Stimulated activated CD8-positive, alpha-beta memory T cell treated with anti-CD3 and anti-CD28 coated beads, Interleukin-2, amount 100 ng/mL, for 48 hours (primary cell): ENCODE measurements around the gene TBC1D22B.
A peak's percentile ranks its signal among the peaks of the same experiment; 100 is the strongest.
"Not testable (repeated sequence)": the region's sequence is repeated elsewhere in the genome, so short reads cannot be mapped to it uniquely, and the experiment has no call there.

ENCODE experiments used
- DNase-seq, 2 donors: peaks; one replicate each; pipeline ENCODE4 v3.0.0-alpha.2; 2020; ENCODE audit warnings: low read depth in 2 of 2

TBC1D22B gene

DNA sequence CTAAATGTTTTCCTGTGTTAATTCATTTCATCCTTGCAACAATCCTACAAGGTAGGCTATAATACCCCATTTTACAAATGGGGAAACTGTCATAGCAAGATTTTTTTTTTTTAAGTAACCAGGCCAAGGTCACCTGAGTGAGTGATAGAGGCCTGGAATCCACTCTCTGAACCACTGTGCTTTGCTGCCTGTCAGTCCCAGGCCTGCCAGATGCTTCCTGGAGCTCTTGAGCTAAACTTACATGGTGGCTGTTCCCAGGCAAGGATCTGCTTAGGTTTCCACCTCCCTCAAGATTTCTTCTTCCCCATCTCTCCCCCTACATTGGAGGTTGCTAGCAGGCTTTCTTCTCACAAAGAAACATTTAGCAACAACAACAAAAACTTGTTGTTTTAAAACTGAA is 63.5 kb downstream of the TBC1D22B start:
- no peak for DNase-seq

DNA sequence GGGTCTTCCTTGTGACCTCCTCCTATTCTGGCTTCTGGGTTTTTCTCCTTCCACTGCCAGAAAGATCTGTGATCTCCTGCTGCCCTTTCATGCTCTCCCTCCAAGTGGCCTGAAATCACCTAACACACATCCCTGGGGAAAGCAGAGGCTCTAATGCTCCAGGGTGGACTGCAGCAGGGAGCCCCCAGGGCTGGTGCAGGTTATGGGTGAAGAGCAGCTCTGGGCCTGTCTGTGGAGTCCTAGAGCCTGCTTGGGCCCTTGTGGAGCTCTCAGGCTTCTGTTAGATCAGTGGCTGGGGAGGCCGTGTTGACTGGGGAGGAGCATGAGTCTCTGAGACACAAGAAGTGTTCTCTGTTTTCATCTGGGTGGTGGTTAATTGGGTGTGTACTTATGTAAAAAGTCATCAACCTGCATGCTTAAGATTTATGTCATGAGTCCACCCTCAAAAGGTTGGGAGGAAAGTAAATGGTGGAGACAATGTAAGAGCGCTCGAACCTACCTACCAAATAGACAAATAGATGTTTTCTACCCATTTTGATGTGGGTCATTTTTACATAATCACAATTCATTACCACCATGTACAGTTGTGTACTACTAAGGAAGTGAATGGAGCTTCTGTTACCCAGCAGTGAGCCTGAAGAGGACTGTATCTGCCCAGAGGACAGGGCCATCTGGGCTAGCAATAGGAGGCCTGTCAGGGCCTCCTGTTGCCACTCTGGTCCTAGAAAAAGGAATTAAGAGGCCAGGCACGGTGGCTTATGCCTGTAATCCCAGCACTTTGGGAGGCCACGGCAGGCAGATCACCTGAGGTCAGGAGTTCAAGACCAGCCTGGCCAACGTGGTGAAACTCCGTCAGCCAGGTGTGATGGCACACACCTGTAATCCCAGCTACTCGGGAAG is 64.2 kb downstream of the TBC1D22B start:
- no peak for DNase-seq

DNA sequence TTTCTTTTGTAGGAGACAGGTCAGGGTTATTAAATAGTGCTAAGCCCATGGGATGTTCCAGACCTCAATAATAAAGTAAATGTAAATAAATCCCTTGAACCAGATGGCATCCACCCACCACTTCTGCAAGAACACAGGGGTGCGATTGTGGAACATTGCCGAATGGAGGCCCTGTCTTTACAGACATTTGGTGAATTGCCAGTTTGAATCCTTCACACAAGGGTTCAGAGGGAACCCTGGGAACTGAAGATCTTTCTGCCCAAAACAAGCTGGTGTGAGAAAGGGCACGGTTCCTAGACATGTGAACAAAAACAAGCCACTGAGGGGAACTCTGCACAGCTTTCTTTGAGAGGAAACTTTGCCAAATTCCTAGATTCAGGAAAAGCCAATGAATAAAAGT is 66.0 kb downstream of the TBC1D22B start:
- no peak for DNase-seq

DNA sequence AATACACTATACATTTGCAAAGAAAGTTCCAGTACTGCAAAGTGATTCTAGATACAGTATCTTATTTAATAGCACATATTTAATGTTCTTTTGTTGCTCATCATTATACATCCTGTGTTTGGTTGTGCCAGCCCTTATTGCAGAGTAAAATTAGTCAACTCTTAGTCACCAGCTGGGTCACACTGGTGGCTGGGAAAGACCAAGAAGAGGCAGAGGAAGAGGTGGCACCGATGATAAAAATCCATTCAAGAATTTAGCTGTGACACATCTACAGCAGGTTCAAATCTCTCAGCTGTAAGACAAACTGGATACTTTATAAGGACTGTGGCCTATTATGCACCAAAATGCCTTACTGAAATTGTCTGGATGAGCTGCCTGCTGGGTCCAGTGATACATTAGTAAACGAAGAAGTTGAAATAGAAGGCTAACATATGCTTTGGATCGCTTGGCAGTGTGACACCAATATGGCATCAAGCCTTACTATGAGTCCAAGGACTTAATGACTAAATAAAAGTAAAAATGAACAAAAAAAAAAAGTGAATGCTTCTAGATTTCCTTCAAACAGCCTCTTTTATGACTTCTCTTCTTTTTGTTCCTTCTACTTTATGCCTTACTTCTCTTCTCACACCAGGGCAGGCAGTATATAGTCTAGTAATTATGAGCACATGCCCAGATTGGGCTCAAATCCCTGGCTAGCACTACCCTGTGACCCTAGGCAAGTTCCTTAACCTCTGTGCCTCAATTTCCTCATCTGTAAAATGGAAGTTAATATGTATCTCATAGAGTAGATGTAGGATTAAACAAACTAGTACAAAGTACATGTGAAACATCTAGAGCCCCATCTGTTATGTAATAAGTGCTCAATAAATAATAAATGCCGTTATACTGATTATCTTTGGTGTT is 66.8 kb downstream of the TBC1D22B start:
- no peak for DNase-seq

DNA sequence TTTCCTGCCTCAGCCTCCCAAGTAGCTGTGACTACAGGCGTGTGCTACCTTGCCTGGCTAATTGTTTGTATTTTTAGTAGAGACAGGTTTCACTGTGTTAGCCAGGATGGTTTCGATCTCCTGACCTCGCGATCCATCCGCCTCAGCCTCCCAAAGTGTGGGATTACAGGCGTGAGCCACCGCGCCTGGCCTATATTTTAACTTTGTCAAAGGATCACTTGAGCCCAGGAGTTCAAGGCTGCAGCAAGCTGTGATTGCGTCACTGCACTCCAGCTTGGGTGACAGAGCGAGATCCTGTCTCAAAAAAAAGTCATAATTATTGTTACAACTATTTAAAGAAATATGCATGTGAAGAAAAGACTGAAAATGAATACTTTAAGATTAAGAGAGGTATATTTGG is 72.8 kb downstream of the TBC1D22B start:
- not testable (repeated sequence) for DNase-seq

DNA sequence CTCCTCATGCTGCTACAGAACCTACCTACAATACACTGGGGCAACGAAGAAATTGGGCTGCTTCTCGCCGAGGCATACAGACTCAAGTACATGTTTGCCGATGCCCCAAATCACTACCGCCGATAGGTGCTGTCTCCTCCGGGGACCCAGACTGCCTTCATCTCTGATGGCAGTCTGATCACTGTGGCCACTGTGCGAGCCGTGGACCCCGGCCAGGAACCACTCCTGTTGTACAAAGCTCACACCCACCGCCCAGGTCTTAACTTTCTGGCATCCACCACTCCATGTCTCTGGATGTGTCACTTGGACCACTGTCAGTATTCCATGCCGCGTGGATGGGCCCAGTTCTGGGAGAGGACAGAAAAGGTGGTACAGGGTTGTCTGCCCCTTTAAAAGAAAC is 73.5 kb downstream of the TBC1D22B start:
- no peak for DNase-seq

DNA sequence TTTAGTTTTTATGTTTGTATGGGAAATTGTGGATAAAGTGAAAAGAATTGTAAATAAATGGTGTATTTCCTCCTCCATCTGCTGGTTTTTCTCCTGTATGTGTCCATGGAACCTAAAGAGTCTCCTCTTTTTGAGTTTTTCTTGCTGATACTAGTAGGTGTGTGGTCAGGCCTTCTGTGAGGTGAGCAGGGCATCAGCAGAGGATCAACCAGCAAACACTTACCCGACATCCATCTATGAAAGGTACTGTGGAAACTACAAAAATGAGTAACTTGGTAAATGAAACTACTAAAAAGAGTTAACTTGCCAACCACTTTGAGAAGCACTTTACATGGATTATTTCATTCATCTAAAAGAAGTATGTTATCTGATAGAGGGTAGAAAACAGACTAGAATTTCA is 75.3 kb downstream of the TBC1D22B start:
- DNase-seq: no peak

DNA sequence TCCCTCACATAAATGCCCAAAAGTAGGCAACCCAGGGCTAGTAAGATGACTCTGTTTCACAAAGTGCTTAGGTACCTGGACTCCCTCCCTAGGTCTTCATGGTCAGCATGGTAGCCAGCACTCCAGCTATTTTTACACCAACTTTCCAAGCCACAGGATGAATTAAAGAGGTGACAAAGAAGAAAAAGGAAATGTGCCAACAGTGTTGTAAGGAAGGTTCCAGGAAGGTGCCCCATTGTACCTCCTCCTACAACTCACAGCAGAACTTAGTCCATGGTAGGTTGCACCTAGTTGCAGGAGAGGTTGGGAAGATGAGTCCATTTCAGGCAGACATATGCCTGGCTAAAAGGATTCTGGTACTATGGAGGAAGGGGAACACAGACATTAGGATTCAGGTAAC is 76.5 kb downstream of the TBC1D22B start:
- DNase-seq: no peak

DNA sequence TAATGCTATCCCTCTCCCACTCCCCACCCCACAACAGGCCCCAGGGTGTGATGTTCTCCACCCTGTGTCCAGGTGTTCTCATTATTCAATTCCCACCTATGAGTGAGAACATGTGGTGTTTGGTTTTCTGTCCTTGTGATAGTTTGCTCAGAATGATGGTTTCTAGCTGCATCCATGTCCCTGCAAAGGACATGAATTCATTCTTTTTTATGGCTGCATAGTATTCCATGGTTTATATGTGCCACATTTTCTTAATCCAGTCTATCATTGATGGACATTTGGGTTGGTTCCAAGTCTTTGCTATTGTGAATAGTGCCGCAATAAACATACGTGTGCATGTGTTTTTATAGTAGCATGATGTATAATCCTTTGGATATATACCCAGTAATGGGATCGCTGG is 80.7 kb downstream of the TBC1D22B start:
- DNase-seq: not testable (repeated sequence)

DNA sequence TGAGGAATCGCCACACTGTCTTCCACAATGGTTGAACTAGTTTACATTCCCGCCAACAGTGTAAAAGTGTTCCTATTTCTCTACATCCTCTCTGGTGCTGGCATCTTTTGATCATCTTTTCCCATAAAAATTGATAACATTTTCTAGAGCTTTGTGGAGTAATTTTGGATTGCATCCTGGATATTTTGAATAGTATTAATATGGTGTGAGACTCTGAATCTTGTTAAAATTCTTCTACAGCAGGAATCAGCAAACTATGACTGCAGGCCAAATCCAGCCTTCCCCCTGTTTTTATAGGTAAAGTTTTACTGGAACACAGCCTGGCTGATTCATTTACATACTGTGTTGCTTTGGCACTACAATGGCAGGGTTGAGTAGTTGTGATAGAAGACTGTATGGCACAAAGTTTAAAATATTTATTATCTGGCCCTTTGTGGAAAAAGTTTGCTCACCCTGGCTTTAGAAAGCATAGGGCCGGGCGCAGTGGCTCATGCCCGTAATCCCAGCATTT is 81.2 kb downstream of the TBC1D22B start:
- DNase-seq: no peak

DNA sequence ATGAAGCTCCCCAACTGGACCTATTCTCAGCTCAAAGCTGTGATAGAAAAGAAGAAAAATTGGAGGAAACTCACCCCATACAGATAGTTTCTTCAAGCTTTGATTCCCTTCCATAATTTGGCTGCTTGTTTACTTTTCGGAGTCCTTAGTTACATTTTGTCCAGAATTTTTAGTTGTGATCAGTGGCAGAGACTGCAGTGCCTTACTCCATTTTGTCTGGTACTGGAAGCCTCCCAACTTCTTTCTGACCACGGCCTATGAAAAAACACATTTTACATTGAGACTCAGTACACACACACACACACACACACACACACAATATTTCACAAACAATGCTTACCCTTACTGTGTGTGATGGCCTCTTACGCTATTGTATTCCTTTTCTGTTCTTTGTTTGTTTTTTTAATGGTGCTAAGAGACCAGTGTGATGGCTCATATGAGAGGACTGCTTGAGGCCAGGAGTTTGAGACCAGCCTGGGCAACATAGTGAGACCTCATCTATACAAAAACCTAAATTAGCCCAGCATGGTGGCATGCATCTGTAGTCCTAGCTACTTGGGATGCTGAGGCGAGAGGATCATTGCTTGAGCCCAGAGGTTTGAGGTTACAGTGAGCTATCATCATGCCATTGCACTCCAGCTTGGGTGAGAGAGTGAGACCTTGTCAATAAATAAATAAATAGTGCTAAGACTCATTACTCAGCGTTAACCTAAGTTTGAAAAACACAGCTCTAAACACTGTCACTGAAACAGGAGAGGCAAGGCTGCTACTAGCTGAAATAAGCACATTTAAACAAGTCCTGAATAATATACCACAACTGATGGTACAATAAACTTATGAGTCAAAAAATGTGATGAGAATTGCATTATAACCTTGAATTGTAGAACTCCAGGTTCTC is 82.4 kb downstream of the TBC1D22B start:
- no peak for DNase-seq

DNA sequence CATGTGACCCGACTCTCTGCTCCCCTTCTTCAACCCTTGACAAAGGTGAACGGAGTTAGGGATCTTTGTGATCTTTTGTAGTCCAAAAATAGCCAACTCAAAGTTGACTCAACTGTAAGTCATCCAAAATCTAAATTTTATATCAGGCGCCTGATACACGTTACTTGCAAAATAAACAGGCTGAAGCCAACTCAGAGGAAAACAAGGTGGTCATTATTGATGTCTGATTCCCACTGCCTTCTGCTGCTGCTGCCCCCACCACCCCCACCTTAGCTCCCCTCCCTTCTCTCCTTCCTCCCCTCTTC is 83.0 kb downstream of the TBC1D22B start:
- no peak for DNase-seq

DNA sequence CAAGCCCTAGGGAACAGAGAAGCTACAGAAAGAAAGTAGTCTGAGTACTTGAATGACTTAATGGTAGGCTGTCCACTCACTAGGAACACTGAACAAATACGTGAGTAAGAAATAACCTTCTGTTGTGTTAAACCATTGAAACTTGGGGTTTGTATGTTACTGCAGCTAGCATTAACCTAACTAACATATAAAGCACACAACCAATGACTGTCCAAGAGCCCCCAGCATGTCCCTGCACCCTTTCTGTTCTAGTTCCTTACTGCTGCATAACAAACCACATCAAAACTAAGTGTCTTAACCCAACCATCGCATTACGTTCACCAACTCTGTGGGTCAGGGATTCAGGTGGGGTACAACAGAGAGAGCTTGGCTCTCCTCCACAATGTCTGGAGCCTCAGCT is 85.7 kb downstream of the TBC1D22B start:
- DNase-seq: no peak

DNA sequence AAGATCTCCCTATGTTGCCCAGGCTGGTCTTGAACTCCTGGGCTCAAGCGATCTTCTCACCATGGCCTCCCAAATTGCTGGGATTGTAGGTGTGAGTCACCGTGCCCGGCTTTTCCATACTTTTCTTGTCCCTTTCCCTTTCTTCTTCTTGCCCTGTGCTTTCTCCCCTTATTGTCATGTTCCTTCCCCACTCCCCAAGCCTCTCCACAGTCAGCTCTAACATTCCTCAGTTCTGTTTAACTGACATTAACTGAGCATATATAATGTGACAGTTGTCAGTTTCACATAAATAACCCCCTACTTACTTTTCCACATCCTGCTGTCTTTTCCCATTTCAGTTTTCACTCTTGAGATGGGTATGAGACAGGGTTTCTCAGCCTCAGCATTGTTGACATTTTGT is 86.7 kb downstream of the TBC1D22B start:
- DNase-seq: no peak

DNA sequence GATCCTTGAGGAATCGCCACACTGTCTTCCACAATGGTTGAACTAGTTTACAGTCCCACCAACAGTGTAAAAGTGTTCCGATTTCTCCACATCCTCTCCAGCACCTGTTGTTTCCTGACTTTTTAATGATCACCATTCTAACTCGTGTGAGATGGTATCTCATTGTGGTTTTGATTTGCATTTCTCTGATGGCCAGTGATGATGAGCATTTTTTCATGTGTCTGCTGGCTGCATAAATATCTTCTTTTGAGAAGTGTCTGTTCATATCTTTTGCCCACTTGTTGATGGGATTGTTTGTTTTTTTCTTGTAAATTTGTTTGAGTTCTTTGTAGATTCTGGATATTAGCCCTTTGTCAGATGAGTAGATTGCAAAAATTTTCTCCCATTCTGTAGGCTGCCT is 88.2 kb downstream of the TBC1D22B start:
- DNase-seq: not testable (repeated sequence)

DNA sequence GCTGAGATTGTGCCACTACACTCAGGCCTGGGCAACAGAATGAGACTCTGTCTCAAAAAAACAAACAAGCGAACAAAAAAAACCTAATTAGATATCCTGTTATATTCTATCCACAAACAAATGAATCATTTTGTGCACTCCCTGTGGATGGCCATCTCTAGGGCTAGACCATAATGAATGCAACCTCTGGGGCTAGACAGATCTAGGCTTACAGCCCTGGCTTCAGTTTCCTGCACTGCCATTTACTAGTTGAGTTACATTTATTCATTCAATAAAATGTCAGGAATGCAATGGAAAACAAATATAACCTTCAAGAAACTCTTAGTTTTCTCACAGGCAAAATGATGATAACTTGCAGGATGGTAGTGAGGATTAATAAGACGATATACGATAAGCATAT is 89.6 kb downstream of the TBC1D22B start:
- no peak for DNase-seq

DNA sequence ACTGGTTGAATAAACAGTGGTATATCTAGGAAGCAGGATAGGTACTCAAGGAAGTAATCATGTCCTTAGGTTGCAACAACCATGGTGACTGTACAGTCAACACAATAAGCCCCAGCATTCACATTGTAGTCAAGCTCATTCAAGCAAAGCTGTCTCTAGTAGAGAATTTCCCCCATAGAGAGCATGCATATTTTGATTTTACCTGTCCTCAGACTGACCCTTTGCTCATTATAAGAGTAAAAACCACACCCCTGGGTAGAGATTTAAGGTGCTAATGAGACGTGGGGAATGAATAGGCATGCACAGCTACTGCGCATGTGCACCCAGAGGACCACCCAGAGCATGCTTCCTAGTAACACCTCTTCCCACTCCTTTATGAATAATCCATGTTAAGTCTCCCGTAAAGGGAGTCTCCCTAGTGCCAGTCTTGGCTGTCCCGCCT is 90.1 kb downstream of the TBC1D22B start:
- no peak for DNase-seq

DNA sequence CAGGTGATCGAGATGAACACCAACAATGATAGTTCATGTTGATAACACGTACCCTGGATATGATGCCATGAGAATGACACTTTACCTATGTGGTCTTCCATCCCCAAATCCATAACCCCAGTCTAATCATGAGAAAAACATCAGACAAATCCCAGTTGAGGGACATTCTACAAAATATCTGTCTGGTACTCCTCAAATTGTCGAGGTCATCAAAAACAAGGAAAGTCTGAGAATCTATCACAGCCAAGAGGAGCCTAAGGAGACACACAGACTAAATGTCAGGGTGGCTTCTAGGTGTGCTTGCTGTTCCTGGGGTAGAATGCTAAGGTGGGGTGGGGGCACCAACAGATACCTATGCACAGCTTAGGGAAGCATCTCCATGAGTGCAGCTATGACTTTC is 93.5 kb downstream of the TBC1D22B start:
- no peak for DNase-seq

DNA sequence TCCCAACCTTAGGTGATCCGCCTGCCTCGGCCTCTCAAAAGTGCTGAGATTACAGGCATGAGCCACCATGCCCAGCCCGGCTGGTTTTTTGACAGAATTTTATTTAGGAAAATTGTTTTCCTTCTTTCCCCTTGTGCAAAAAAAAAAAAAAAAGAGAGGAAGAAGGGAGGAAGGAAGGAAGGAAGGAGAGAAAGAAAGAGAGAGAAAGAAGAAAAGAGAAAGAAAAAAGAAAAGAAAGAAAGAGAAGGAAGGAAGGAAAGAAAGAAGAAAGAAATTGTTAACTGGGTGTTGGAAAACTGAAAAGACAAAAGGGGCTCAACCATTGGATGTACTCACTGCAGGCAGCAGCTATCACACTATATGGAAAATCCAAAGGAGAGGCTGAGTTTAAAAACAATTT is 94.8 kb downstream of the TBC1D22B start:
- no peak for DNase-seq

DNA sequence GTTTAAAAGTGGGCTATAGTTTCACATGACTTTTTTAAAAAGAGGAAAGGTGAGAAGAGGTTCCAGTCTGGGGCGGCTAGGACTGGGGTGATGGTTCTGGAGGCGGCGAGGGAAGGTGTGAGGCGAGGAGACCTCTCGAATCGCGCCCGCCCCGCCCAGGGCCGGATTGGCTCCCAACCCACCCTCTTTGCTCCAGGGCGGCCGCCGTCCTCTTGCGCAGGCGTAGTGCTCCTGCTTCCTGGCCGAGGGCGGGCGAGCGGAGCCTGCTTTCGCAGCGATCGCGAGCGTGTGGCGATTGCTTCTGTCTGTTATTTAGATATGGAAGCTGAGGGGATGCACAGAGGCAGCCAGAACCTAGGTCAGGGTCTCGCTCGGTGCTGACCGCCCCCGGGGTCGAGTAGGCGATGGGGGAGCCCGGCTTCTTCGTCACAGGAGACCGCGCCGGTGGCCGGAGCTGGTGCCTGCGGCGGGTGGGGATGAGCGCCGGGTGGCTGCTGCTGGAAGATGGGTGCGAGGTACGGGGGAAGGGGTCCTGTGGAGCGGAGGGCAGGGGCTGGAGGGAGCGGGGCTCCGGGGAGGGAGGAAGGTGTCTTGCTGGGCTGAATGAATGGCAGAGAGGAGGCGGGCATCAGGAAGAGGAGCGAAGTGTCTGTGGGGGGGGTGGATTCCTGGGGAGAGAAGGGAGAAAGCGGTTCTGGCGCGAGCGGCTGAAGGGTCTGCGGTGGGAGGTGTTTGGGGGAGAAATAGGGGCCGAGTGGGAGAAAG is 96.4 kb downstream of the TBC1D22B start, which contains the start of gene RNF8:
Gene RNF8, plus strand, starts transcription at position 223 of the 765 bp plus-strand sequence. Its CDS starts 182 bp downstream, at position 405.
- DNase-seq: peak; percentile 91
